ENCODE measurements around the gene SLC17A9. TPM values are rescaled to one million over a fixed set of nuclear protein-coding genes. Genes with fewer than 3 reads are reported as not detected.

Gene SLC17A9
- total RNA-seq, 1 experiment from 2014 or later = 37.6 TPM

- Histone ChIP-seq H4K20me1 (ENCODE audit: insufficient read depth) (peaks cover 40% of the 10 kb centered on the region; the same call in 1 of the 2 replicates), H3K79me2 (ENCODE audit: insufficient read depth, low read length) (peaks cover 100% of the 10 kb centered on the region), H2AFZ (ENCODE audit: low read depth, low read length, poor library complexity, severe bottlenecking) (no peak overlapping the region), H3K27me3 (ENCODE audit: insufficient read depth, low read length) (no peaks in the 10 kb centered on the region), H3K4me1 (ENCODE audit: control insufficient read depth in 1 of 2, insufficient read depth in 2 of 2, low read length in 2 of 2) (peaks cover 14 to 59% of the 10 kb centered on the region in 2 experiments), H3K9me3 (ENCODE audit: control insufficient read depth in 1 of 2, insufficient read depth in 1 of 2, low read depth in 1 of 2, low read length in 2 of 2) (no peaks in the 10 kb centered on the region), H3K4me3 (replicated peaks in 1 of 2; ENCODE audit: low read depth in 1 of 2, low read length in 2 of 2) (no peak overlapping the region), H3K36me3 (ENCODE audit: control insufficient read depth in 1 of 2, insufficient read depth in 2 of 2, low read length in 2 of 2) (peaks cover 12 to 28% of the 10 kb centered on the region in 2 experiments; a peak in 2 of 4 replicates), H3K9ac (ENCODE audit: low read length) (no peak overlapping the region), H3K9me2 (ENCODE audit: insufficient read depth) (no peaks in the 10 kb centered on the region), H3K4me2 (ENCODE audit: low read length) (no peak overlapping the region), H3K27ac (ENCODE audit: low read depth, low read length) (no peak overlapping the region)
- intact Hi-C loops (cut with micrococcal nuclease) = no loop called here
- ChIA-PET CTCF (no interaction called here), RAD21 (ENCODE audit: low non-redundant PET in 1 of 2, low total read pairs in 2 of 2, uncharacterized antibody in 2 of 2, unreplicated experiment in 2 of 2) (no interaction called here), POLR2A (no interaction called here)
- no TSS peak for BruUV-seq (replicated peaks)
- DNase-seq (ENCODE audit: low read depth, low spot score) (no peak), ATAC-seq (no peak)
- TF ChIP-seq, protein P1, sequence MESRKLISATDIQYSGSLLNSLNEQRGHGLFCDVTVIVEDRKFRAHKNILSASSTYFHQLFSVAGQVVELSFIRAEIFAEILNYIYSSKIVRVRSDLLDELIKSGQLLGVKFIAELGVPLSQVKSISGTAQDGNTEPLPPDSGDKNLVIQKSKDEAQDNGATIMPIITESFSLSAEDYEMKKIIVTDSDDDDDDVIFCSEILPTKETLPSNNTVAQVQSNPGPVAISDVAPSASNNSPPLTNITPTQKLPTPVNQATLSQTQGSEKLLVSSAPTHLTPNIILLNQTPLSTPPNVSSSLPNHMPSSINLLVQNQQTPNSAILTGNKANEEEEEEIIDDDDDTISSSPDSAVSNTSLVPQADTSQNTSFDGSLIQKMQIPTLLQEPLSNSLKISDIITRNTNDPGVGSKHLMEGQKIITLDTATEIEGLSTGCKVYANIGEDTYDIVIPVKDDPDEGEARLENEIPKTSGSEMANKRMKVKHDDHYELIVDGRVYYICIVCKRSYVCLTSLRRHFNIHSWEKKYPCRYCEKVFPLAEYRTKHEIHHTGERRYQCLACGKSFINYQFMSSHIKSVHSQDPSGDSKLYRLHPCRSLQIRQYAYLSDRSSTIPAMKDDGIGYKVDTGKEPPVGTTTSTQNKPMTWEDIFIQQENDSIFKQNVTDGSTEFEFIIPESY (IDR thresholded peaks at IDR 0.05; ENCODE audit: extremely low read depth, insufficient replicate concordance, low read length) = no peak
- TF ChIP-seq EZH2 (IDR thresholded peaks at IDR 0.05) = no peak
- TF ChIP-seq, protein P2, sequence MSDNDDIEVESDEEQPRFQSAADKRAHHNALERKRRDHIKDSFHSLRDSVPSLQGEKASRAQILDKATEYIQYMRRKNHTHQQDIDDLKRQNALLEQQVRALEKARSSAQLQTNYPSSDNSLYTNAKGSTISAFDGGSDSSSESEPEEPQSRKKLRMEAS (IDR thresholded peaks at IDR 0.05) = no peak
- TF ChIP-seq CBX3 (IDR thresholded peaks at IDR 0.05; ENCODE audit: low read depth) = no peak
- no peak for TF ChIP-seq RAD21 (IDR thresholded peaks at IDR 0.05; ENCODE audit: low read depth)
- no peak for TF ChIP-seq YY1 (IDR thresholded peaks at IDR 0.05; ENCODE audit: extremely low read depth, insufficient replicate concordance, low read depth, low read length)
- TF ChIP-seq FOSL1 (IDR thresholded peaks at IDR 0.05; ENCODE audit: low read depth) = no peak
- TF ChIP-seq SRF (IDR thresholded peaks at IDR 0.05; ENCODE audit: low read depth) = no peak
- TF ChIP-seq ZNF274 (IDR thresholded peaks at IDR 0.05; ENCODE audit: low read depth, low read length) = no peak
Measured at GRCh38 chr20:62931464-62931863, 21.0 kb upstream of the SLC17A9 start.
